GM12873 (cell line): ENCODE results near the gene OR4K5.

Experiments
- TF ChIP-seq, protein P1 (sequence below): IDR thresholded peaks from 2 replicates; pipeline ENCODE4 v1.5.1; 2012; ENCODE audit warnings: low read depth, mild to moderate bottlenecking, moderate library complexity, low read length, control low read depth; ENCODE audit not compliant: insufficient read depth; ENCODE audit errors: missing control alignments

The OR4K5 gene

GRCh38 chr14:19947413-19948090, 27.1 kb downstream of the OR4K5 start:
- TF ChIP-seq, protein P1, sequence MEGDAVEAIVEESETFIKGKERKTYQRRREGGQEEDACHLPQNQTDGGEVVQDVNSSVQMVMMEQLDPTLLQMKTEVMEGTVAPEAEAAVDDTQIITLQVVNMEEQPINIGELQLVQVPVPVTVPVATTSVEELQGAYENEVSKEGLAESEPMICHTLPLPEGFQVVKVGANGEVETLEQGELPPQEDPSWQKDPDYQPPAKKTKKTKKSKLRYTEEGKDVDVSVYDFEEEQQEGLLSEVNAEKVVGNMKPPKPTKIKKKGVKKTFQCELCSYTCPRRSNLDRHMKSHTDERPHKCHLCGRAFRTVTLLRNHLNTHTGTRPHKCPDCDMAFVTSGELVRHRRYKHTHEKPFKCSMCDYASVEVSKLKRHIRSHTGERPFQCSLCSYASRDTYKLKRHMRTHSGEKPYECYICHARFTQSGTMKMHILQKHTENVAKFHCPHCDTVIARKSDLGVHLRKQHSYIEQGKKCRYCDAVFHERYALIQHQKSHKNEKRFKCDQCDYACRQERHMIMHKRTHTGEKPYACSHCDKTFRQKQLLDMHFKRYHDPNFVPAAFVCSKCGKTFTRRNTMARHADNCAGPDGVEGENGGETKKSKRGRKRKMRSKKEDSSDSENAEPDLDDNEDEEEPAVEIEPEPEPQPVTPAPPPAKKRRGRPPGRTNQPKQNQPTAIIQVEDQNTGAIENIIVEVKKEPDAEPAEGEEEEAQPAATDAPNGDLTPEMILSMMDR, result no peak

GRCh38 chr14:19949218-19949617, 28.8 kb downstream of the OR4K5 start:
- TF ChIP-seq, protein P1, result no peak
